Stomach (tissue), 9 donors: Measurements from ENCODE around the gene ATP6V1B1. TPM values are rescaled to one million over a fixed set of nuclear protein-coding genes. Genes with fewer than 3 reads are reported as not detected.

ENCODE experiments used
- DNase-seq, 2 donors: peaks; one replicate each; pipeline versions ENCODE4 v3.0.0 to v3.0.0-alpha.2; 2013 to 2019
- H3K27ac ChIP-seq, 5 donors: fragments of 200-600 bp in 4 of 5; sonication (generic) in 4 of 5; one replicate each; pipeline ENCODE4 v1.5.1; 2013 to 2019; ENCODE audit warnings: mild to moderate bottlenecking in 1 of 5, moderate library complexity in 1 of 5
- H3K27me3 ChIP-seq, 3 donors: fragments of 200-600 bp; sonication (generic); one replicate each; pipeline ENCODE4 v1.5.1; 2017 to 2019; ENCODE audit warnings: mixed run types in 1 of 3
- H3K36me3 ChIP-seq, 4 donors: fragments of 200-600 bp; sonication (generic); 1 replicate in 3 of 4; 2 replicates in 1 of 4; pipeline ENCODE4 v1.5.1; 2016 to 2019
- H3K4me1 ChIP-seq, 4 donors: fragments of 200-600 bp; sonication (generic); one replicate each; pipeline ENCODE4 v1.5.1; 2016 to 2019
- H3K4me3 ChIP-seq, 4 donors: fragments of 200-600 bp; sonication (generic) in 3 of 4; one replicate each; pipeline ENCODE4 v1.5.1; 2016 to 2019; ENCODE audit warnings: mild to moderate bottlenecking in 1 of 4
- H3K9me3 ChIP-seq, 4 donors: fragments of 200-600 bp; sonication (generic); one replicate each; pipeline ENCODE4 v1.5.1; 2016 to 2019
- EP300 ChIP-seq: sonication (generic); formaldehyde crosslinking; IDR thresholded peaks from one replicate; pipeline ENCODE4 v1.6.1; 2017; ENCODE audit warnings: antibody characterized with exemption
- POLR2A ChIP-seq, 4 donors: fragments of 450-650 bp; IDR thresholded peaks; one replicate each; pipeline ENCODE4 v1.6.1; 2016; ENCODE audit warnings: antibody characterized with exemption in 4 of 4, control low read depth in 2 of 4, mild to moderate bottlenecking in 1 of 4, moderate library complexity in 1 of 4
- POLR2AphosphoS5 ChIP-seq, 3 donors: sonication (generic); formaldehyde crosslinking; IDR thresholded peaks; one replicate each; pipeline ENCODE4 v1.6.1; 2016; ENCODE audit warnings: antibody characterized with exemption in 3 of 3
- WGBS, 5 donors: extraction: QIAGEN DNeasy Blood & Tissue Kit in 3 of 5; methylation state at CpG; one replicate each; pipeline versions ENCODE4 v1.1.5 to v1.1.7; 2013 to 2018; 5-methylcytosine and 5-hydroxymethylcytosine counted together
- intact Hi-C: fragments of 100-400 bp; cut with DNase I; formaldehyde crosslinking; loops from one replicate; pipeline ENCODE4 v1.15.1; 2023; ENCODE audit warnings: low total_unique reads
- polyA plus RNA-seq, 3 donors: library from polyadenylated mRNA; stranded (reverse); fragments of 200-250 nt; gene quantifications; one replicate each; pipeline ENCODE4 v1.2.3, GENCODE V29; 2013
- total RNA-seq, 5 donors: library from RNA; depleted of rRNA; stranded (reverse); fragments of >200 nt; gene quantifications; one replicate each; pipeline versions ENCODE4 v1.1.0 to v1.2.3, GENCODE V29; 2014 to 2016
- TF ChIP-seq, protein P1 (sequence below), 7 experiments: fragments of 450-650 bp in 4 of 7; fragments of 200-600 bp in 3 of 7; sonication (generic) in 3 of 7; IDR thresholded peaks; one replicate each; pipeline ENCODE4 v1.5.1; 2016 to 2019; ENCODE audit warnings: antibody characterized with exemption in 7 of 7, control low read depth in 2 of 7, mild to moderate bottlenecking in 1 of 7
- donor health status: healthy with polysubstance abuse.
- donor health status: Bipolar disorder and iron deficiency.
- donor health status: healthy.

ATP6V1B1 gene
- total and polyA plus RNA-seq, 8 donors, result 0.35 to 0.55 TPM; not detected in 6

DNA sequence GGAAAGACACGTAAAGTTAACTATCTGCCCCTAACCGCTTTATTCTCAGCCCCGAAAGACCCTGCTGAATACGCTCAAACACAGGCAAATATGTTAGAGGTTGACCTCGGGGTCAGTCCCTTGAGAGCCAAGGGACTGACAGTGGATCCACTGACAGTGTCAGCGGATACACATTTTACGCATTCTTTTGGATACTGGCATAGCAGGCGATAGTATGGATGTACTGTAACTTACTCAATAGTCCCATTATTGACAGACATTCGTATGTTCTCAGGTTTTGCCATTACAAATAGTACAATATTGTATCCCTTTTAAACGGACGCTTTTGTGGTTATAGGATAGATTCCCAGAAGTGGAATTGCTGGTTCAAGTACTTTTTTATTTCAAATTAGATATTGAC is 13.4 kb downstream of the ATP6V1B1 start:
- H3K27me3 ChIP-seq, result peaks cover 0 to 47% (median 10%) of the 10 kb centered on the region in 3 donors
- H3K27ac ChIP-seq, result no peak overlapping the region
- WGBS, 5 donors, result 67 to 78% (median 74%) methylated on average over 11 of the region's 11 CpGs
- no peak for TF ChIP-seq POLR2AphosphoS5 (IDR thresholded peaks at IDR 0.05)
- H3K36me3 ChIP-seq, result no peaks in the 10 kb centered on the region
- DNase-seq, result no peak
- H3K9me3 ChIP-seq, result no peaks in the 10 kb centered on the region
- intact Hi-C loops, result loop anchor here (10.0 kb wide), 1 partner anchor 74 kb away; no protein-coding TSS in a partner anchor
- H3K4me1 ChIP-seq, result peaks cover 4 to 23% (median 15%) of the 10 kb centered on the region in 4 donors
- H3K4me3 ChIP-seq, result no peak overlapping the region

DNA sequence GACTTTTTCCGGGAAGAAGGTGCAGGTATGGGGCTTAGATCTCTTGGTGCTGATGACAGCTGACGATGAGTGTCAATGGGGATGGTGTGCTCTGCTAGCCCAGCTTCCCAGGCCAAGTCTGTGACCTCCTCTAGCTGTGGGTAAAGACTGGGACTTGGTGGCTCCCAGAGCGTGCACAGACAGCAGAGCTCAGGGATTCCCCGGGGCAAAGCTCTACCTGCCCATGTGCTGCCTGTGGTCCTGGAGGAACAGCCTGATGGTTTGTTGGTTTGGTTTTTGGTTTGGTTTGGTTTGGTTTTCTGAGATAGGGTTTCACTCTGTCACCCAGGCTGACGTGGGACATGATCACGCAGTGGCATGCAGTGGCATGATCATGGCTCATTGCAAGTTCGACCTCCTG is 19.2 kb downstream of the ATP6V1B1 start:
- no peak for DNase-seq
- no peak overlapping the region for H3K27ac ChIP-seq
- intact Hi-C loops, result no loop called here
- no peak overlapping the region for H3K4me3 ChIP-seq
- H3K9me3 ChIP-seq, result no peaks in the 10 kb centered on the region
- WGBS, 5 donors, result 79 to 86% (median 83%) methylated on average over 6 to 7 of the region's 7 CpGs
- H3K27me3 ChIP-seq, result peaks cover 0 to 65% (median 6%) of the 10 kb centered on the region in 3 donors
- TF ChIP-seq POLR2A (IDR thresholded peaks at IDR 0.05), result no peak
- TF ChIP-seq EP300, result no peak
- TF ChIP-seq POLR2AphosphoS5 (IDR thresholded peaks at IDR 0.05), result no peak
- TF ChIP-seq, protein P1, sequence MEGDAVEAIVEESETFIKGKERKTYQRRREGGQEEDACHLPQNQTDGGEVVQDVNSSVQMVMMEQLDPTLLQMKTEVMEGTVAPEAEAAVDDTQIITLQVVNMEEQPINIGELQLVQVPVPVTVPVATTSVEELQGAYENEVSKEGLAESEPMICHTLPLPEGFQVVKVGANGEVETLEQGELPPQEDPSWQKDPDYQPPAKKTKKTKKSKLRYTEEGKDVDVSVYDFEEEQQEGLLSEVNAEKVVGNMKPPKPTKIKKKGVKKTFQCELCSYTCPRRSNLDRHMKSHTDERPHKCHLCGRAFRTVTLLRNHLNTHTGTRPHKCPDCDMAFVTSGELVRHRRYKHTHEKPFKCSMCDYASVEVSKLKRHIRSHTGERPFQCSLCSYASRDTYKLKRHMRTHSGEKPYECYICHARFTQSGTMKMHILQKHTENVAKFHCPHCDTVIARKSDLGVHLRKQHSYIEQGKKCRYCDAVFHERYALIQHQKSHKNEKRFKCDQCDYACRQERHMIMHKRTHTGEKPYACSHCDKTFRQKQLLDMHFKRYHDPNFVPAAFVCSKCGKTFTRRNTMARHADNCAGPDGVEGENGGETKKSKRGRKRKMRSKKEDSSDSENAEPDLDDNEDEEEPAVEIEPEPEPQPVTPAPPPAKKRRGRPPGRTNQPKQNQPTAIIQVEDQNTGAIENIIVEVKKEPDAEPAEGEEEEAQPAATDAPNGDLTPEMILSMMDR (IDR thresholded peaks at IDR 0.05), result no peak
- no peaks in the 10 kb centered on the region for H3K36me3 ChIP-seq
- no peaks in the 10 kb centered on the region for H3K4me1 ChIP-seq

DNA sequence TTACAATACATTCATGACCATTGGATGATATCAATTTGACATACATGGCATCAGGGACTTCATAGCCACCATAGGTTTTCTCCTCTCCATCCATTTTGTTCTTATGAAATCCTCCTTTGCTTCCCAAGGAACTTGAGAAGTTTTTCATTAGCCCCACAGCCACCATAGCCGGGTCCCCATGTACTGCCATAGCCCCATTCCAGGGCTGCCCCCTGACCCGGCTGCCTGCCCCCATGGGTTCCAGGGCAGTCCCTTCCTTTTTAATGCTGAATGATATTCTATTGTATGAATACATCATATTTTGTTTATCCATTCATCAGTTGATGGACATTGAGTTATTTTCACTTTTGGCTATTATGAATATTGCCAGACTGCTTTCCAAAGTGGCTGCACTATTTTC is 20.4 kb downstream of the ATP6V1B1 start:
- no peak overlapping the region for H3K4me3 ChIP-seq
- peaks cover 0 to 78% (median 6%) of the 10 kb centered on the region in 3 donors for H3K27me3 ChIP-seq
- no peaks in the 10 kb centered on the region for H3K9me3 ChIP-seq
- no peak overlapping the region for H3K27ac ChIP-seq
- intact Hi-C loops, result no loop called here
- no peaks in the 10 kb centered on the region for H3K4me1 ChIP-seq
- no peak for TF ChIP-seq EP300
- no peak for TF ChIP-seq POLR2AphosphoS5 (IDR thresholded peaks at IDR 0.05)
- TF ChIP-seq, protein P1 (IDR thresholded peaks at IDR 0.05), result no peak
- no peak for TF ChIP-seq POLR2A (IDR thresholded peaks at IDR 0.05)
- 74 to 93% (median 90%) methylated on average over 2 of the region's 2 CpGs for WGBS, 5 donors
- no peaks in the 10 kb centered on the region for H3K36me3 ChIP-seq
- DNase-seq, result no peak

DNA sequence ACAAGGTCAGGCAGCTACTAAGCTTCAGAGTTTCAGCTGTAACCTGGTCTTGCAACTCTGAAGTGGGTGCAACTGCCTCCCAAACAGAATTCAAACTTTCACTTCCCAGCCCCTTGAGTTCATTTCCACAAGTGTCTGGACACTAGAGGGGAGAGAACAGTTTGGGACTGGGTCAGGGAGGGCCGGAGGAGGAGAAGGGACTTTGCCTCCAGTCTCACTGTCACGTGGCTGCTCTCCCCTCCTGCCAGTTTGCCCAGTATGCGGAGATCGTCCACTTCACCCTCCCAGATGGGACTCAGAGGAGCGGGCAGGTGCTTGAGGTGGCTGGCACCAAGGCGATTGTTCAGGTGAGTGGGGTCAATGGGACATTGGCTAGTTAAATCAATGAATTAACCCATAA is 22.1 kb downstream of the ATP6V1B1 start:
- Histone ChIP-seq H3K4me1 (no peaks in the 10 kb centered on the region), H3K36me3 (no peaks in the 10 kb centered on the region), H3K4me3 (no peak overlapping the region), H3K27ac (no peak overlapping the region), H3K27me3 (peaks cover 0 to 86% (median 8%) of the 10 kb centered on the region in 3 donors), H3K9me3 (no peaks in the 10 kb centered on the region)
- TF ChIP-seq EP300, result no peak
- TF ChIP-seq POLR2A (IDR thresholded peaks at IDR 0.05), result no peak
- 38 to 59% (median 44%) methylated on average over 5 to 6 of the region's 6 CpGs for WGBS, 5 donors
- DNase-seq, result no peak
- intact Hi-C loops, result no loop called here

DNA sequence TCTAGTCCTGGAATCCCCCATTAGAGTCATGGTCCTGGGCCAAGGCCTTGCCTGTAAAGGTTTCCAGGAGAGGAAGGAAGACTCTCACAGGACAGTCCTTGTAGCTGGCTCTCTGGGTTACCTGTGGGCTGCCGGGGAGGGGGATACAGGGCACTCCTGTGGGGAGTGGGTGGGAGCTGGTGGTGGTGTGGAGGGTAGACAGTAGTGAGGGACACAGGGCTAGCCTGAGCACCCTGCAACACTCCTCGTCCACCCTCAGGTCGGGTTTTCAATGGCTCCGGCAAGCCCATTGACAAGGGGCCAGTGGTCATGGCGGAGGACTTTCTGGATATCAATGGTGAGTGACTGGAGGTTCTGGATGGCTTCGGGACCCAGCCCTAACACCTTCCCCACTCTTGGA is 23.1 kb downstream of the ATP6V1B1 start:
- no peaks in the 10 kb centered on the region for H3K4me1 ChIP-seq
- H3K4me3 ChIP-seq, result no peak overlapping the region
- intact Hi-C loops, result no loop called here
- peaks cover 0 to 92% (median 17%) of the 10 kb centered on the region in 3 donors for H3K27me3 ChIP-seq
- no peaks in the 10 kb centered on the region for H3K36me3 ChIP-seq
- WGBS, 5 donors, result 87 to 97% (median 94%) methylated on average over 6 of the region's 6 CpGs
- H3K9me3 ChIP-seq, result no peaks in the 10 kb centered on the region
- H3K27ac ChIP-seq, result no peak overlapping the region
- TF ChIP-seq POLR2AphosphoS5 (IDR thresholded peaks at IDR 0.05) (no peak), EP300 (no peak), POLR2A (IDR thresholded peaks at IDR 0.05) (no peak)
- TF ChIP-seq, protein P1 (IDR thresholded peaks at IDR 0.05), result no peak
- peak in 1 of 2 donors; percentile 16 for DNase-seq
